Esophagus squamous epithelium (tissue), 5 donors: ENCODE measurements around the gene KCNMB2. TPM values are rescaled to one million over a fixed set of nuclear protein-coding genes. Genes with fewer than 3 reads are reported as not detected.

Experiments used
- DNase-seq: peaks from one replicate; lab custom pipeline; 2025; lab: John Stamatoyannopoulos, UW
- H3K27ac ChIP-seq, 4 donors: fragments of 200-600 bp; sonication (generic); one replicate each; pipeline ENCODE4 v1.5.1; 2016 to 2019; ENCODE audit warnings: mild to moderate bottlenecking in 1 of 4
- H3K27me3 ChIP-seq, 4 donors: fragments of 200-600 bp; sonication (generic); 1 replicate in 3 of 4; 2 replicates in 1 of 4; pipeline versions ENCODE4 v1.5.1 to v1.6.0; 2017 to 2021; ENCODE audit warnings: antibody characterized with exemption in 1 of 4
- H3K36me3 ChIP-seq, 3 donors: fragments of 200-600 bp; sonication (generic); one replicate each; pipeline ENCODE4 v1.5.1; 2016 to 2019
- H3K4me1 ChIP-seq, 3 donors: fragments of 200-600 bp; sonication (generic); one replicate each; pipeline ENCODE4 v1.5.1; 2017 to 2019
- H3K4me3 ChIP-seq, 4 donors: fragments of 200-600 bp; sonication (generic); 1 replicate in 3 of 4; 2 replicates in 1 of 4; pipeline ENCODE4 v1.5.1; 2016 to 2019; ENCODE audit warnings: mild to moderate bottlenecking in 2 of 4, moderate library complexity in 1 of 4
- H3K9me3 ChIP-seq, 3 donors: fragments of 200-600 bp; sonication (generic); one replicate each; pipeline ENCODE4 v1.5.1; 2016 to 2019
- POLR2A ChIP-seq, 4 donors: fragments of 450-650 bp; IDR thresholded peaks; one replicate each; pipeline ENCODE4 v1.6.1; 2017; ENCODE audit warnings: antibody characterized with exemption in 4 of 4, mild to moderate bottlenecking in 4 of 4, moderate library complexity in 3 of 4
- WGBS, 2 donors: methylation state at CpG; one replicate each; pipeline ENCODE4 v1.1.5; 2018; 5-methylcytosine and 5-hydroxymethylcytosine counted together
- intact Hi-C: fragments of 100-400 bp; cut with DNase I; formaldehyde crosslinking; loops from one replicate; pipeline ENCODE4 v1.15.0; 2022
- total RNA-seq, 4 donors: library from RNA; depleted of rRNA; stranded (reverse); fragments of >200 nt; gene quantifications; one replicate each; pipeline ENCODE4 v1.1.0, GENCODE V29; 2016
- TF ChIP-seq, protein P1 (sequence below), 6 experiments: fragments of 450-650 bp in 4 of 6; fragments of 200-600 bp in 2 of 6; sonication (generic) in 2 of 6; IDR thresholded peaks; one replicate each; pipeline ENCODE4 v1.5.1; 2016 to 2019; ENCODE audit warnings: antibody characterized with exemption in 6 of 6, mild to moderate bottlenecking in 4 of 6, moderate library complexity in 4 of 6
- donor health status: DM: yes; HTN: yes; CAD: no.

The KCNMB2 gene
- total RNA-seq, 4 donors from 2014 or later = 0.19 TPM; not detected in 3

DNA sequence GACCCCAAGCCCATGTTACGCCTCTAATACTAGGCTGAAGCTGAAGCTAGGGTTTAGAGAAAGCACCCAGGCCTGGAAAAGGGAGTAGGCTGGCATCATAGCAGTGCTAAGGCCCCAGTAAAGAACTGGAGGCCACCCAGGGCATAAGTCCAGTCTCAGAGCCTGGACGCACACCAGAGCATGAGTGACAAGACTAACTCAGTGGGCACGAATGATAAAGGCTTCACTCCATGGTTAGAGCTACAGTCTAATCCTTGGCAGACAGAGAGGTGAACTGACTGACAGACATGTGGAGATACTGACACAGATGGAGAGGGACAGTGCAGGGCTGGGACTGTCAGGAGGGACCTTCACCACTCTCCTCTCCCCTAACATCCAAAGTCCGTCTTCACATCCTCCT is 139.8 kb downstream of the KCNMB2 start:
- no peak for DNase-seq
- Histone ChIP-seq H3K9me3 (no peaks in the 10 kb centered on the region), H3K4me3 (no peak overlapping the region), H3K36me3 (no peaks in the 10 kb centered on the region), H3K4me1 (peaks cover 0 to 10% (median 0%) of the 10 kb centered on the region in 3 donors), H3K27me3 (no peaks in the 10 kb centered on the region), H3K27ac (no peak overlapping the region)
- intact Hi-C loops = no loop called here
- WGBS, 2 donors = 90% methylated on average over 3 to 4 of the region's 4 CpGs
- TF ChIP-seq POLR2A (IDR thresholded peaks at IDR 0.05) = no peak
- TF ChIP-seq, protein P1, sequence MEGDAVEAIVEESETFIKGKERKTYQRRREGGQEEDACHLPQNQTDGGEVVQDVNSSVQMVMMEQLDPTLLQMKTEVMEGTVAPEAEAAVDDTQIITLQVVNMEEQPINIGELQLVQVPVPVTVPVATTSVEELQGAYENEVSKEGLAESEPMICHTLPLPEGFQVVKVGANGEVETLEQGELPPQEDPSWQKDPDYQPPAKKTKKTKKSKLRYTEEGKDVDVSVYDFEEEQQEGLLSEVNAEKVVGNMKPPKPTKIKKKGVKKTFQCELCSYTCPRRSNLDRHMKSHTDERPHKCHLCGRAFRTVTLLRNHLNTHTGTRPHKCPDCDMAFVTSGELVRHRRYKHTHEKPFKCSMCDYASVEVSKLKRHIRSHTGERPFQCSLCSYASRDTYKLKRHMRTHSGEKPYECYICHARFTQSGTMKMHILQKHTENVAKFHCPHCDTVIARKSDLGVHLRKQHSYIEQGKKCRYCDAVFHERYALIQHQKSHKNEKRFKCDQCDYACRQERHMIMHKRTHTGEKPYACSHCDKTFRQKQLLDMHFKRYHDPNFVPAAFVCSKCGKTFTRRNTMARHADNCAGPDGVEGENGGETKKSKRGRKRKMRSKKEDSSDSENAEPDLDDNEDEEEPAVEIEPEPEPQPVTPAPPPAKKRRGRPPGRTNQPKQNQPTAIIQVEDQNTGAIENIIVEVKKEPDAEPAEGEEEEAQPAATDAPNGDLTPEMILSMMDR (IDR thresholded peaks at IDR 0.05) = no peak

- H3K36me3 ChIP-seq = no peaks in the 10 kb centered on the region
- H3K9me3 ChIP-seq = no peaks in the 10 kb centered on the region
- H3K4me3 ChIP-seq = no peak overlapping the region
- no peak overlapping the region for H3K27ac ChIP-seq
- intact Hi-C loops = no loop called here
- TF ChIP-seq POLR2A (IDR thresholded peaks at IDR 0.05) = no peak
- DNase-seq = no peak
- WGBS, 2 donors = 57 to 73% methylated on average over 7 to 9 of the region's 9 CpGs
- peaks cover 0 to under 1% (median 0%) of the 10 kb centered on the region in 3 donors for H3K4me1 ChIP-seq
- H3K27me3 ChIP-seq = no peaks in the 10 kb centered on the region
Observed at GRCh38 chr3:178676942-178677790, 140.9 kb downstream of the KCNMB2 start.

GRCh38 chr3:178677961-178678360 is 141.7 kb downstream of the KCNMB2 start:
- Histone ChIP-seq H3K4me1 (no peaks in the 10 kb centered on the region), H3K9me3 (no peaks in the 10 kb centered on the region), H3K27ac (no peak overlapping the region), H3K27me3 (no peaks in the 10 kb centered on the region), H3K36me3 (no peaks in the 10 kb centered on the region), H3K4me3 (no peak overlapping the region)
- no peak for TF ChIP-seq POLR2A (IDR thresholded peaks at IDR 0.05)
- TF ChIP-seq, protein P1 (IDR thresholded peaks at IDR 0.05) = no peak
- intact Hi-C loops = no loop called here
- DNase-seq = no peak
- 79 to 81% methylated on average over 2 of the region's 2 CpGs for WGBS, 2 donors

GRCh38 chr3:178680037-178680436 is 143.8 kb downstream of the KCNMB2 start:
- H3K36me3 ChIP-seq = no peaks in the 10 kb centered on the region
- no peak overlapping the region for H3K4me3 ChIP-seq
- H3K27me3 ChIP-seq = no peaks in the 10 kb centered on the region
- H3K27ac ChIP-seq = no peak overlapping the region
- DNase-seq = no peak
- no peaks in the 10 kb centered on the region for H3K4me1 ChIP-seq
- no peak for TF ChIP-seq POLR2A (IDR thresholded peaks at IDR 0.05)
- TF ChIP-seq, protein P1 (IDR thresholded peaks at IDR 0.05) = no peak
- H3K9me3 ChIP-seq = no peaks in the 10 kb centered on the region
- 33 to 56% methylated on average over 3 of the region's 3 CpGs for WGBS, 2 donors
- intact Hi-C loops = no loop called here

DNA sequence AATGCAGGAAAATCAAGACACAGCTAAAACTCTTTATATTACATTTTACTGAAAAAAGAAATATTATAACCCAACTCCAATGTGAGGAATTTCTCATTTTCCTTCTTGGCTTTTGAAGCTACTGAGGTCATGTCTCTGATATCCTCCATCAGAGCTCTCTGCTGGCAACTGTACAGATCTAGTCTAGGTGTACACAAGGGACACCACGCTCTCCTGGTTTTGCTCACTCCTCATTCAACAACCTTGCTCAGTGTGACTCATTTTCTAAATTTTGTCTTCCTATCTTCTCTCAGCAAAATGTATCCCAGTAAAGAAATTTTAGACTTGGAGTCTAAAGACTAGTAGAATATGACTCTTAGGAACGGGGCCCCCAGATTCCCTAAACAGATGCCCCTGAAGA is 144.3 kb downstream of the KCNMB2 start:
- TF ChIP-seq, protein P1 (IDR thresholded peaks at IDR 0.05) = no peak
- TF ChIP-seq POLR2A (IDR thresholded peaks at IDR 0.05) = no peak
- intact Hi-C loops = no loop called here
- Histone ChIP-seq H3K4me1 (no peaks in the 10 kb centered on the region), H3K4me3 (no peak overlapping the region), H3K27me3 (no peaks in the 10 kb centered on the region), H3K9me3 (no peaks in the 10 kb centered on the region), H3K36me3 (no peaks in the 10 kb centered on the region), H3K27ac (no peak overlapping the region)
- no peak for DNase-seq
- 66 to 84% methylated on average over 2 of the region's 2 CpGs for WGBS, 2 donors
